ENCODE results near the gene EEF1AKMT3. TPM values are rescaled to one million over a fixed set of nuclear protein-coding genes. Genes with fewer than 3 reads are reported as not detected.

EEF1AKMT3 gene
- total and polyA plus RNA-seq, 4 donors, result 1.5 to 6.4 (median 2.1) TPM

- WGBS, result 11% methylated on average over 38 of the region's 38 CpGs
- Histone ChIP-seq H3K27me3 (ENCODE audit: control insufficient read depth in 4 of 4, insufficient read depth in 4 of 4, low read length in 3 of 4) (peaks cover 0 to 14% (median 6%) of the 10 kb centered on the region in 4 donors), H3K36me3 (ENCODE audit: control insufficient read depth in 4 of 4, insufficient read depth in 3 of 4, low read depth in 1 of 4, low read length in 3 of 4) (peaks cover 8 to 19% (median 14%) of the 10 kb centered on the region in 4 donors), H3K9me3 (ENCODE audit: control insufficient read depth in 4 of 4, low read length in 3 of 4) (no peaks in the 10 kb centered on the region), H3K4me3 (ENCODE audit: low read depth in 1 of 3, low read length in 3 of 3) (peak within 1 kb of the TSS in 1 of 3 donors; percentile 42), H3K4me1 (ENCODE audit: control insufficient read depth in 4 of 4, insufficient read depth in 4 of 4, low read length in 3 of 4) (peaks cover 11 to 34% (median 28%) of the 10 kb centered on the region in 4 donors), H3K27ac (ENCODE audit: low read depth in 1 of 2, low read length in 2 of 2) (no peak within 1 kb of the TSS), H3K9ac (ENCODE audit: low read depth in 1 of 2, low read length in 2 of 2) (no peak within 1 kb of the TSS)
- no peak for DNase-seq (ENCODE audit: low spot score)
- TF ChIP-seq EGR1 (IDR thresholded peaks at IDR 0.05; ENCODE audit: low read depth in 2 of 2) (no peak), GABPA (IDR thresholded peaks at IDR 0.05 in 1 of 2, conservative IDR thresholded peaks at IDR 0.05 in 1 of 2) (no peak), NR2F2 (IDR thresholded peaks at IDR 0.05) (no peak), REST (IDR thresholded peaks at IDR 0.05) (no peak), RAD21 (IDR thresholded peaks at IDR 0.05) (no peak), TAF1 (conservative IDR thresholded peaks at IDR 0.05) (no peak), RXRA (IDR thresholded peaks at IDR 0.05) (no peak), CTCF (IDR thresholded peaks at IDR 0.05; ENCODE audit: low read depth, low read length, missing input control) (no peak), JUND (IDR thresholded peaks at IDR 0.05) (no peak), FOXA2 (IDR thresholded peaks at IDR 0.05) (no peak), HNF4G (IDR thresholded peaks at IDR 0.05) (no peak)
- TF ChIP-seq, protein P1, sequence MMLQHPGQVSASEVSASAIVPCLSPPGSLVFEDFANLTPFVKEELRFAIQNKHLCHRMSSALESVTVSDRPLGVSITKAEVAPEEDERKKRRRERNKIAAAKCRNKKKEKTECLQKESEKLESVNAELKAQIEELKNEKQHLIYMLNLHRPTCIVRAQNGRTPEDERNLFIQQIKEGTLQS (IDR thresholded peaks at IDR 0.05), result no peak
These were observed 5.7 kb upstream of the EEF1AKMT3 start, which contains the start of gene CYP27B1 for GRCh38 chr12:57766464-57767304. TSS of gene CYP27B1 (minus strand) at chr12:57767078. CDS start at chr12:57767041, 37 bp downstream.

DNA sequence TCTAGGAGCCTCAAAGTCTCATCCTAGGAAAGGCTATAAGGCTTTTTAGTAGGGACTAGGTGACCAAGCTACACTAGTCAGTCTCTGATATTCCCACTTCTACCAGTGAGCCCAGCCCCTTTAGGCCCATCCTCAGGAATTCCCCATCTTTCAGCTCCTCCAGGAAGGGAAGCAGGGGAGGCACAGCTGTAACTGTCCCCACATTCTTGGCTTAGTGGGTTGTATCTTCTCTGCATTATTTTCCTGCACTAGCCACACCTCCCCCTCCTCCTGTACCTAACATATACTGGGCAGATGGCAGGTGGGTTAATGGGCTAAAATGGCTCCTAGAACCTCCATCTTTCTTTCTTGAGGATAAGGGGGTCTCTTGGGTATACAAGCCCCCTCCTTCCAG lies 5.1 kb upstream of the EEF1AKMT3 start:
- no peak for DNase-seq (ENCODE audit: low spot score)
- Histone ChIP-seq H3K27me3 (ENCODE audit: control insufficient read depth in 4 of 4, insufficient read depth in 4 of 4, low read length in 3 of 4) (peaks cover 0 to 14% (median 6%) of the 10 kb centered on the region in 4 donors), H3K9ac (ENCODE audit: low read depth in 1 of 2, low read length in 2 of 2) (no peak overlapping the region), H3K9me3 (ENCODE audit: control insufficient read depth in 4 of 4, low read length in 3 of 4) (no peaks in the 10 kb centered on the region), H3K27ac (ENCODE audit: low read depth in 1 of 2, low read length in 2 of 2) (no peak overlapping the region), H3K4me3 (ENCODE audit: low read depth in 1 of 3, low read length in 3 of 3) (no peak overlapping the region), H3K4me1 (ENCODE audit: control insufficient read depth in 4 of 4, insufficient read depth in 4 of 4, low read length in 3 of 4) (peaks cover 11 to 34% (median 28%) of the 10 kb centered on the region in 4 donors), H3K36me3 (ENCODE audit: control insufficient read depth in 4 of 4, insufficient read depth in 3 of 4, low read depth in 1 of 4, low read length in 3 of 4) (peaks cover 8 to 19% (median 14%) of the 10 kb centered on the region in 4 donors)
- TF ChIP-seq EGR1 (IDR thresholded peaks at IDR 0.05; ENCODE audit: low read depth in 2 of 2) (no peak), YY1 (IDR thresholded peaks at IDR 0.05) (no peak), JUND (IDR thresholded peaks at IDR 0.05) (no peak), FOXA2 (IDR thresholded peaks at IDR 0.05) (no peak), RXRA (IDR thresholded peaks at IDR 0.05) (no peak), NR2F2 (IDR thresholded peaks at IDR 0.05) (no peak), HNF4G (IDR thresholded peaks at IDR 0.05) (no peak), FOXA1 (IDR thresholded peaks at IDR 0.05) (no peak), RAD21 (IDR thresholded peaks at IDR 0.05) (no peak), CTCF (IDR thresholded peaks at IDR 0.05; ENCODE audit: low read depth, low read length, missing input control) (no peak), GABPA (IDR thresholded peaks at IDR 0.05 in 1 of 2, conservative IDR thresholded peaks at IDR 0.05 in 1 of 2) (no peak)
- TF ChIP-seq, protein P2, sequence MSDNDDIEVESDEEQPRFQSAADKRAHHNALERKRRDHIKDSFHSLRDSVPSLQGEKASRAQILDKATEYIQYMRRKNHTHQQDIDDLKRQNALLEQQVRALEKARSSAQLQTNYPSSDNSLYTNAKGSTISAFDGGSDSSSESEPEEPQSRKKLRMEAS (IDR thresholded peaks at IDR 0.05), result no peak
- TF ChIP-seq, protein P3, sequence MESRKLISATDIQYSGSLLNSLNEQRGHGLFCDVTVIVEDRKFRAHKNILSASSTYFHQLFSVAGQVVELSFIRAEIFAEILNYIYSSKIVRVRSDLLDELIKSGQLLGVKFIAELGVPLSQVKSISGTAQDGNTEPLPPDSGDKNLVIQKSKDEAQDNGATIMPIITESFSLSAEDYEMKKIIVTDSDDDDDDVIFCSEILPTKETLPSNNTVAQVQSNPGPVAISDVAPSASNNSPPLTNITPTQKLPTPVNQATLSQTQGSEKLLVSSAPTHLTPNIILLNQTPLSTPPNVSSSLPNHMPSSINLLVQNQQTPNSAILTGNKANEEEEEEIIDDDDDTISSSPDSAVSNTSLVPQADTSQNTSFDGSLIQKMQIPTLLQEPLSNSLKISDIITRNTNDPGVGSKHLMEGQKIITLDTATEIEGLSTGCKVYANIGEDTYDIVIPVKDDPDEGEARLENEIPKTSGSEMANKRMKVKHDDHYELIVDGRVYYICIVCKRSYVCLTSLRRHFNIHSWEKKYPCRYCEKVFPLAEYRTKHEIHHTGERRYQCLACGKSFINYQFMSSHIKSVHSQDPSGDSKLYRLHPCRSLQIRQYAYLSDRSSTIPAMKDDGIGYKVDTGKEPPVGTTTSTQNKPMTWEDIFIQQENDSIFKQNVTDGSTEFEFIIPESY (IDR thresholded peaks at IDR 0.05), result no peak

Measured in liver (tissue), 9 donors.